GM13976 (cell line): ENCODE measurements around the gene SRM.
"Not testable (repeated sequence)": the region's sequence is repeated elsewhere in the genome, so short reads cannot be mapped to it uniquely, and the experiment has no call there.

Source experiments
- DNase-seq: peaks from one replicate; pipeline ENCODE4 v3.0.0; 2012; ENCODE audit warnings: low spot score
- in situ Hi-C: fragments of 300-500 bp; cut with MboI; formaldehyde crosslinking; loops from one replicate; pipeline ENCODE4 v1.12.0; 2022; ENCODE audit warnings: low sequenced_read_pairs, mixed read lengths, inconsistent platforms; ENCODE audit not compliant: unreplicated experiment
- TF ChIP-seq, protein P1 (sequence below): IDR thresholded peaks from 2 replicates; pipeline ENCODE4 v1.5.1; 2012; ENCODE audit warnings: borderline replicate concordance, mild to moderate bottlenecking; ENCODE audit not compliant: insufficient read depth; ENCODE audit errors: extremely low read depth, missing control alignments, control extremely low read depth

The SRM gene

DNA sequence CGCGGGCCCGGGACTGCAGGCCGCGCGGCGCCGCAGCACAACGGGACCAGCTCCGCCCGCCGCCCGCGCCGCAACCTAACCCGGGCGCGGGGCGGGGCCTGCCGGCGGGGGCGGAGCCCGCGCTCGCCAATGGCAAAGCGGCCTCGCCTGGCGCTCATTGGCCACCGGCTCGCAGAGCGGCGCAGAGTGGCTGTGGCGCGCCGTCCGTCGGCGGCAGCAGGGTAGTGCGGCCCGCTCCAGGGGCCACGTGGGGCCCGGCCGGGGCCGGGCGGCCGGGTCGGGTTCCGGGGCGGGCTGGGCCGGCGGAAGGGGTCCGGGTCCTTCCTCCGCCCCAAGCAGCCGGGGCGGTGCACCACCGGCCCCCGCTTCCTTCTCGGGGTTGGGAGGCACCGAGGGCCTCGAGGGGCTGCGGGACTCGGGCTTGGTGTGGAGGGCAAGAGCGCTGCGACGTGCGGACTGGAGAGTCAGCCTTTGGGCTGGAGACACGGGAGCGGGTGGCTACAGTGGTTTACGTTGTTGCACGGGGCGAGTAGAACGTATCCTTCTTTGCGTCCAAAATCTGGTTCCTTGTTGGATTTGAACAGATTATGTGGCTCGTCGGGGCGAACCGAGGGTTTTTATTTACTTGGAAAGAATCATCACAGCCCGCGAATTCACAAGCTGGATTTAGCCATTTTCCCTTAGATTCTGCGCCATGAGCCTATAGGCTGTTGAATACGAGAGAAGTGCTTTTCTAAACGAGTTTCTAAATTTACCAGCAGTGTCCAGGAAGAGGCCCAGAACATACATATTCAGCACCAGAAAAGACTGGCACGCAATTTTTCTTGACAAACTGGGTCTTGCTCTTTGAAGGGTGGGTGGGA is at the start of gene SRM:
SRM (minus strand) TSS at position 51 of the 863 bp plus-strand sequence. CDS start 75 bp downstream, outside the sequence.
- TF ChIP-seq, protein P1, sequence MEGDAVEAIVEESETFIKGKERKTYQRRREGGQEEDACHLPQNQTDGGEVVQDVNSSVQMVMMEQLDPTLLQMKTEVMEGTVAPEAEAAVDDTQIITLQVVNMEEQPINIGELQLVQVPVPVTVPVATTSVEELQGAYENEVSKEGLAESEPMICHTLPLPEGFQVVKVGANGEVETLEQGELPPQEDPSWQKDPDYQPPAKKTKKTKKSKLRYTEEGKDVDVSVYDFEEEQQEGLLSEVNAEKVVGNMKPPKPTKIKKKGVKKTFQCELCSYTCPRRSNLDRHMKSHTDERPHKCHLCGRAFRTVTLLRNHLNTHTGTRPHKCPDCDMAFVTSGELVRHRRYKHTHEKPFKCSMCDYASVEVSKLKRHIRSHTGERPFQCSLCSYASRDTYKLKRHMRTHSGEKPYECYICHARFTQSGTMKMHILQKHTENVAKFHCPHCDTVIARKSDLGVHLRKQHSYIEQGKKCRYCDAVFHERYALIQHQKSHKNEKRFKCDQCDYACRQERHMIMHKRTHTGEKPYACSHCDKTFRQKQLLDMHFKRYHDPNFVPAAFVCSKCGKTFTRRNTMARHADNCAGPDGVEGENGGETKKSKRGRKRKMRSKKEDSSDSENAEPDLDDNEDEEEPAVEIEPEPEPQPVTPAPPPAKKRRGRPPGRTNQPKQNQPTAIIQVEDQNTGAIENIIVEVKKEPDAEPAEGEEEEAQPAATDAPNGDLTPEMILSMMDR = peak; percentile 33

DNA sequence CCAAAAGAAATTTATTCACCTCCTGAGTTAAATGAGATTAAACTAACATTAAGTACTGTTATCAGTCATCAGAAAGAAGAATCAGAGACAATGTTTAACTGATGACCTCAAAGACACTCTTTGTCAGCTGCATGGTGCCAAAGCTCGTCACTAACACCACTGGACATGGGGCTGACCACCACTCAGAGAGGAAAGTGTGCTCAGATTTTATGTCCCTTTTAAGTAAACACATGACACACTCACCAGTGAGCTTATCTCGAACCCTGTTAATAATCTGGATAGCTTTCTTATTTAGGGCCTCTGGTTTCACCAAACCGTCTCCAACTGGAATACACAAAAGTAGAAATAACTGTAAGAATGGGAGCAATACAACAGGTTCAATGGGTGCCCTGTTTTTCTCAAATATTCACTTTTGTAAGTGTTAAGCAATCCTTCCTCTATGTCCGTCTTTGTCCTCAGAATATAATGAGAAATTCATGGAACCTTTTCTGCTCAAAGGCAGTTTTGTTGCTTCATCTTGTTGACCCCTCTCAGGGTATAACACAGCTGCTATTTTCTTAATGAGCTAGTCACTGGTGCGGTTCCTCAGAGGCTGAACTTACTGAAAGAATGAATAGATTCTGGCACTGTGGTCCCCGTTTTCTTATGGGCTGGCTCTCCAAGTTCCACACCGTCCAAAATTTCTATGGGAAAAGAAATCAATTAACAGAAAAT is 49.4 kb upstream of the SRM start:
- TF ChIP-seq, protein P1 = no peak
- no peak for DNase-seq
- in situ Hi-C loops = no loop called here

More for the DNA sequence above, at the start of gene SRM:
- in situ Hi-C loops = loop anchor here (25.0 kb wide), 1 partner anchor 577 kb away; no protein-coding TSS in a partner anchor
- peak; percentile 99 for DNase-seq

DNA sequence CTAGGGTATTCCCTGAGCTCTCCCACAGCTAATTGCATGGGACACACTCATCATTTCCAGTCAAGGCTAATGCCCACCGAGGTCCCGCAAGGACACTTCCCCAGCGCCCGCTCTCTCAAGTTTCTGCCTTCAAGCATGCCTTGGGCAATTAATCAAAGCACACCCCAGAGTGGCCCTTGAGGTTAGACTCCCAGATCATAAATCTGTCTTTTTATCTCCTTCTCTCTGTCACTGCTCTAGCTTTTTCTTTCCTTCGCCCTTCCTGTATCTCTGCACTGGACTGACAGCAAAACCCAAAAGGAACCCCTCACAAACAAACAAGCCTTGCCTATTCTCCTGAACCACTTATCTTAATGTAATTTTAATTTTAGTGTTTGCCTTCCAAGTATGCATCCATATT is 47.8 kb upstream of the SRM start:
- TF ChIP-seq, protein P1 = no peak
- DNase-seq = no peak
- in situ Hi-C loops = no loop called here

DNA sequence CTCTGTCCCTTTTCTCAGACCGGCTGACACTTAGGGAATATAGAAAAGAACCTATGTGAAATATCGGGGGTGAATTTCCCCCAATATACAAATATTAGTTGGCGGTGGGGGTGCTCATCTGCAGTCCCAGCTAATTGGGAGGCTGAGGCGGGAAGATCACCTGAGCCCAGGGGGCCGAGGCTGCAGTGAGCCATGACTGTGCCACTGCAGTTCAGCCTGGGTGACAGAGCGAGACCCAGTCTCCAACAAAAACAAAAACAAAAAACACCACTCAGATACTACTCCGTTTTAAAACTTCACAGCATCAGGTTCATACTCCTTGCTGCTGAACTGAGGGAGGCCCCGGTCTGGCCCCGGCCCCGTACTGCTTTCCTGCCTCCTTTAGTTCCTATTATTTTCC is 45.8 kb upstream of the SRM start:
- DNase-seq = no peak
- in situ Hi-C loops = no loop called here
- TF ChIP-seq, protein P1 = no peak

DNA sequence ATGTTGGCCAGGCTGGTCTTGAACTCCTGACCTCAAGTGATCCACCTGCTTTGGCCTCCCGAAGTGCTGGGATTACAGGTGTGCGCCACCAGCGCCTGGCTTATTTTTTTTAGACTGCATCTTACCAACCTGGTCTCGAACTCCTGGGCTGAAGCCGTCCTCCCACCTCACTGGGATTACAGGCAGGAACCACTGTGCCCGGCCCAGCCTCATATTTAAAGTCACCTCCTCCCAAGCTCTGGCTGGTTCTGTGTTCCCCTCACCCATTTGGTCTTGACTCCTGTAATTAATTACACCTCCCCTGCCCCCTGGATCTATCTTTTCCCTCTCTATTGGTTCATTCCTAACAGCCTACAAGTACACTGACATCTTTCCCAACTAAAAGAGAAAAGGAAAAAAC is 41.5 kb upstream of the SRM start:
- in situ Hi-C loops = no loop called here
- no peak for DNase-seq
- TF ChIP-seq, protein P1 = no peak

DNA sequence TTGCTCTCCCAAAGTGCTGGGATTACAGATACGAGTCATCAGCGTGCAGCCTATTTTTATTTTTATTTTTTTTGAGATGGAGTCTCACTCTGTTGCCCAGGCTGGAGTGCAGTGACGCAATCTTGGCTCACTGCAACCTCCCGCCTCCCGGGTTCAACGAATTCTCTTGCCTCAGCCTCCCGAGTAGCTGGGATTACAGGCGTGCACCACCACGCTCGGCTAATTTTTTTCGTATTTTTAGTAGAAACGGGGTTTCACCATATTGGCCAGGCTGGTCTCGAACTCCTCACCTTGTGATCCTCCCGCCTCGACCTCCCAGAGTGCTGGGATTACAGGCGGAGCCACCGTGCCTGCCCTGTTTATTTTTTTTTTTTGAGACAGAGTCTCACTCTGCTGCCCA is 41.0 kb upstream of the SRM start:
- DNase-seq, in situ Hi-C loops: not testable (repeated sequence)

DNA sequence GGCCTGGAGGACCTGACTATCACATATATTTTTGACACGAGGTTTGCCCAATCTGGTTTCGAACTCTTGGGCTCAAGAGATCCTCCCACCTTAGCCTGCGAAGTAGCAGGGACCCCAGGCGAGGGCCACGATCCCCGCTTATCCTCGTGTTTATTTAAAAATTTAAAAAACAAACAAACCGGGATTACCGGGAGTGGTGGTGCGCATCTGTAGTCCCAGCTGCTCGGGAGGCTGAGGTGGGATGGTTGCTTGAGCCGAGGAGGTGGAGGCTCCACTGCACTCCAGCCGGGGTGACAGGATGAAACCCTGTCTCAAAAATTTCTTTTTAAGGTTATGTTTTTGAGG is 40.3 kb upstream of the SRM start:
- in situ Hi-C loops = no loop called here
- TF ChIP-seq, protein P1 = no peak

More for the DNA sequence above, 40.3 kb upstream of the SRM start:
- no peak for DNase-seq
